GM12878 (cell line): ENCODE measurements around the gene ATP1B1. TPM values are rescaled to one million over a fixed set of nuclear protein-coding genes. Genes with fewer than 3 reads are reported as not detected.

Experiments
- ATAC-seq: fragments of 200-7000 bp; cut with Tn5 transposase; 3 replicates; pipeline ENCODE4 v1.9.1; 2020; ENCODE audit warnings: mild to moderate bottlenecking, moderate library complexity
- BruUV-seq: library from RNA; stranded (reverse); fragments of 400-500 nt; replicated peaks from 2 replicates; lab custom pipeline; 2021; lab: Mats Ljungman, UMichigan
- CTCF ChIA-PET: fragments of 300-600 bp; sonication (Branson Sonifier 250); formaldehyde crosslinking; extraction: SDS; loops from one replicate; lab custom pipeline; 2021; ENCODE audit warnings: inconsistent platforms; lab: Yijun Ruan, JAX
- POLR2A ChIA-PET: fragments of 350-600 bp; formaldehyde crosslinking; extraction: SDS; loops from one replicate; lab custom pipeline; 2021; ENCODE audit warnings: inconsistent platforms; lab: Charles Lee
- RAD21 ChIA-PET: fragments of 300-600 bp; sonication (Branson Sonifier 250); formaldehyde crosslinking; loops from one replicate; lab custom pipeline; 2023; ENCODE audit warnings: antibody characterized with exemption; ENCODE audit not compliant: unreplicated experiment; lab: Charles Lee
- SMC1A ChIA-PET: fragments of 300-600 bp; sonication (Branson Sonifier 250); formaldehyde crosslinking; loops from one replicate; lab custom pipeline; 2023; ENCODE audit not compliant: unreplicated experiment, uncharacterized antibody; lab: Charles Lee
- DNase-seq: peaks from one replicate; pipeline ENCODE4 v3.0.0-alpha.2; 2011; ENCODE audit warnings: low read depth, low spot score
- FAIRE-seq: peaks from 3 replicates; lab custom pipeline; 2011; peaks lifted over from hg19 to GRCh38; lab: Jason Lieb, UNC
- H2AFZ ChIP-seq: 2 replicates; pipeline ENCODE4 v1.6.0; 2011; ENCODE audit warnings: low read depth, low read length, control low read depth; ENCODE audit not compliant: control insufficient read depth
- H3K27ac ChIP-seq: 2 replicates; pipeline ENCODE4 v1.5.1; 2011; ENCODE audit warnings: control low read depth; ENCODE audit not compliant: control insufficient read depth, insufficient read depth
- H3K27me3 ChIP-seq, 2 experiments: replicated peaks in 1 of 2; 2 replicates each; pipeline versions ENCODE4 v1.6.0 to v1.6.1; 2011; ENCODE audit warnings: low read length in 1 of 2; ENCODE audit not compliant: control insufficient read depth in 2 of 2, insufficient read depth in 2 of 2
- H3K36me3 ChIP-seq, 2 experiments: 2 replicates each; pipeline ENCODE4 v1.5.1; 2011; ENCODE audit warnings: low read length in 1 of 2; ENCODE audit not compliant: control insufficient read depth in 2 of 2, insufficient read depth in 2 of 2
- H3K4me1 ChIP-seq: 2 replicates; pipeline ENCODE4 v1.6.1; 2011; ENCODE audit warnings: mild to moderate bottlenecking, low read length, moderate library complexity, mixed read lengths; ENCODE audit not compliant: control insufficient read depth, insufficient read depth
- H3K4me2 ChIP-seq: 2 replicates; pipeline ENCODE4 v1.6.0; 2011; ENCODE audit warnings: control low read depth; ENCODE audit not compliant: control insufficient read depth, insufficient read depth
- H3K4me3 ChIP-seq: fragments of 200-600 bp; sonication (generic); 2 replicates; pipeline ENCODE4 v1.5.1; 2016
- H3K79me2 ChIP-seq: 2 replicates; pipeline ENCODE4 v1.6.0; 2011; ENCODE audit warnings: low read length; ENCODE audit not compliant: control insufficient read depth, insufficient read depth
- H3K9ac ChIP-seq: 2 replicates; pipeline ENCODE4 v1.8.0; 2011; ENCODE audit warnings: low read length, control low read depth, mixed read lengths; ENCODE audit not compliant: control insufficient read depth, insufficient read depth
- H3K9me3 ChIP-seq: replicated peaks from 3 replicates; pipeline ENCODE4 v1.5.1; 2011; ENCODE audit warnings: mild to moderate bottlenecking, low read length; ENCODE audit not compliant: control insufficient read depth, insufficient read depth
- H4K20me1 ChIP-seq: 2 replicates; pipeline ENCODE4 v1.6.0; 2011; ENCODE audit not compliant: control insufficient read depth, insufficient read depth
- BMI1 ChIP-seq: fragments of 450-650 bp; IDR thresholded peaks from 2 replicates; pipeline ENCODE4 v1.6.1; 2016; ENCODE audit warnings: mild to moderate bottlenecking, moderate library complexity, borderline replicate concordance
- CBX5 ChIP-seq: sonication (generic); IDR thresholded peaks from 2 replicates; pipeline ENCODE4 v1.6.1; 2016; ENCODE audit warnings: low read depth, moderate library complexity, mild to moderate bottlenecking, inconsistent platforms
- FOXM1 ChIP-seq: IDR thresholded peaks from 2 replicates; pipeline ENCODE4 v1.6.1; 2012; ENCODE audit warnings: low read depth, mild to moderate bottlenecking, inconsistent platforms, low read length, moderate library complexity
- KAT2A ChIP-seq: conservative IDR thresholded peaks from 2 replicates; pipeline ENCODE4 v1.6.1; 2011; ENCODE audit warnings: low read depth, low read length; ENCODE audit not compliant: control insufficient read depth
- MTA2 ChIP-seq: fragments of 450-650 bp; IDR thresholded peaks from 2 replicates; pipeline ENCODE4 v1.6.1; 2016; ENCODE audit warnings: low read depth, mild to moderate bottlenecking, moderate library complexity
- NBN ChIP-seq: fragments of 450-650 bp; IDR thresholded peaks from 2 replicates; pipeline ENCODE4 v1.6.1; 2016
- NFXL1 ChIP-seq: fragments of 450-650 bp; IDR thresholded peaks from 2 replicates; pipeline ENCODE4 v1.6.1; 2017; ENCODE audit warnings: antibody characterized with exemption, mild to moderate bottlenecking, borderline replicate concordance
- NR2C1 ChIP-seq: fragments of 450-650 bp; IDR thresholded peaks from 2 replicates; pipeline ENCODE4 v1.6.1; 2017; ENCODE audit warnings: antibody characterized with exemption, mild to moderate bottlenecking, moderate library complexity
- NR2F1 ChIP-seq: fragments of 450-650 bp; conservative IDR thresholded peaks from 2 replicates; pipeline ENCODE4 v1.6.1; 2017; ENCODE audit warnings: mild to moderate bottlenecking
- POLR2AphosphoS2 ChIP-seq: IDR thresholded peaks from 2 replicates; pipeline ENCODE4 v1.6.1; 2011; ENCODE audit warnings: low read depth, mild to moderate bottlenecking, low read length, improper control_type of control experiment, moderate library complexity
- POLR2AphosphoS5 ChIP-seq: IDR thresholded peaks from 2 replicates; pipeline ENCODE4 v1.6.1; 2011; ENCODE audit warnings: mild to moderate bottlenecking, low read length, inconsistent platforms
- SMAD1 ChIP-seq: fragments of 450-650 bp; IDR thresholded peaks from 2 replicates; pipeline ENCODE4 v1.6.1; 2018; ENCODE audit warnings: mild to moderate bottlenecking, low read depth; ENCODE audit not compliant: partially characterized antibody
- STAT3 ChIP-seq: IDR thresholded peaks from 2 replicates; pipeline ENCODE4 v1.6.1; 2011; ENCODE audit warnings: low read depth, low read length, improper control_type of control experiment
- SUZ12 ChIP-seq: fragments of 200-600 bp; sonication (generic); IDR thresholded peaks from one replicate; pipeline ENCODE4 v1.6.1; 2018; ENCODE audit warnings: antibody characterized with exemption, mild to moderate bottlenecking; ENCODE audit not compliant: unreplicated experiment
- YBX1 ChIP-seq: fragments of 450-650 bp; IDR thresholded peaks from 2 replicates; pipeline ENCODE4 v1.6.1; 2016; ENCODE audit warnings: antibody characterized with exemption
- ZNF217 ChIP-seq: fragments of 450-650 bp; IDR thresholded peaks from 2 replicates; pipeline ENCODE4 v1.6.1; 2017; ENCODE audit warnings: antibody characterized with exemption, mild to moderate bottlenecking
- WGBS: methylation state at CpG from one replicate; pipeline ENCODE4 v1.1.6; 2016; ENCODE audit warnings: low lambda C conversion rate; ENCODE audit not compliant: insufficient replicate concordance, insufficient coverage; ENCODE audit errors: missing lambda C conversion rate; 5-methylcytosine and 5-hydroxymethylcytosine counted together
- in situ Hi-C: fragments of 300-500 bp; cut with MboI; formaldehyde crosslinking; loops from 9 replicates; pipeline ENCODE4 v1.14.3; 2018; ENCODE audit warnings: mixed read lengths
- intact Hi-C: fragments of 100-400 bp; cut with micrococcal nuclease; formaldehyde crosslinking; loops from one replicate; pipeline ENCODE4 v1.14.2; 2022; ENCODE audit not compliant: unreplicated experiment
- polyA plus RNA-seq, 11 experiments: library from polyadenylated mRNA; depleted of rRNA in 4 of 11; unstranded in 6 of 11; stranded (reverse) in 5 of 11; fragments of >200 nt; fragmentation: Nextera tagmentation in 4 of 11; fragmentation: Illumina TruSeq in 1 of 11; extraction: Ambion mirVana in 4 of 11; extraction: Trizol in 1 of 11; gene quantifications; 1 replicate in 1 of 11; 2 replicates in 10 of 11; pipeline versions ENCODE4 v1.2.1 to v1.2.3, GENCODE V29; 2011 to 2016; ENCODE audit warnings: inconsistent platforms in 2 of 11, missing spikeins in 2 of 11, low read depth in 1 of 11
- total RNA-seq, 4 experiments: library from RNA; depleted of rRNA in 3 of 4; stranded (reverse); fragments of >200 nt in 3 of 4; fragmentation: Illumina TruSeq in 1 of 4; extraction: Trizol in 1 of 4; gene quantifications; 2 replicates each; pipeline versions ENCODE4 v1.2.1 to v1.2.3, GENCODE V29; 2013 to 2021
- TF ChIP-seq, protein P1 (sequence below): fragments of 450-650 bp; IDR thresholded peaks from 2 replicates; pipeline ENCODE4 v1.6.1; 2016; ENCODE audit warnings: mild to moderate bottlenecking
- TF ChIP-seq, protein P2 (sequence below): IDR thresholded peaks from 2 replicates; pipeline ENCODE4 v1.6.1; 2011; ENCODE audit warnings: borderline replicate concordance, low read depth, mild to moderate bottlenecking, moderate library complexity, low read length; ENCODE audit not compliant: insufficient read depth, poor library complexity, severe bottlenecking

ATP1B1 gene
- total and polyA plus RNA-seq, 10 of the 15 experiments (the other 5 are each of a cell fraction or from before 2014, with no cell fraction given), result 0.84 to 14.0 (median 1.4) TPM

DNA sequence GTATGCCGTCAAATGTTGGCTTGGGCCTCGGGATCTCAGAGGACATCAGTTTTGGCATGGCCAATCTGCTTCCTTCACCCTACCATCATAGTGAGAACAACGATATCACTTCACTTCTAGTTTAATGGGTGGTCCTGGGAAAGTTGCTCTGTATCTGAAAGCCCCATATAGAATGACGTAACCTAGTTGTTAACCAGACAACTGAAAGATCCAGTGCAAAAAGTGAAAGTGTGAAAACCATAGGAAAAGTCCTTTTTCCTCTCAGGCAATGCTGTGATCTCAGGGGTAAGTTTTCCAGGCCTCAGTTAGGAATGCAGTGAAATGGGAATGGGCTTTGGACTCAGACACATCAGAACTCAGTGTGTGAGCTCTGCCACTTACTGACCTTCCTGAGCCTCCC lies 18.6 kb upstream of the ATP1B1 start:
- H3K9me3 ChIP-seq, result no peaks in the 10 kb centered on the region
- DNase-seq (no peak), FAIRE-seq (no peak), ATAC-seq (no peak)
- no peak overlapping the region for H3K9ac ChIP-seq
- no peak overlapping the region for H3K4me2 ChIP-seq
- H2AFZ ChIP-seq, result no peak overlapping the region
- SMC1A ChIA-PET, result interaction anchor here (0.9 to 17.5 kb wide), 9 partner anchors 10 to 46 kb away, joined by 3 to 188 read pairs (median 5); partner anchors contain the start of gene ATP1B1
- H3K4me1 ChIP-seq, result peaks cover 20% of the 10 kb centered on the region
- no peaks in the 10 kb centered on the region for H3K36me3 ChIP-seq
- intact Hi-C loops (no loop called here), in situ Hi-C loops (no loop called here)
- CTCF ChIA-PET, result interaction anchor here (0.8 to 1.6 kb wide), 3 partner anchors 8 to 24 kb away, joined by 4 to 7 read pairs (median 5); no protein-coding TSS in a partner anchor
- POLR2A ChIA-PET, result interaction anchor here (0.6 to 1.2 kb wide), 3 partner anchors 16 to 176 kb away, joined by 3 to 5 read pairs (median 3); no protein-coding TSS in a partner anchor
- no peaks in the 10 kb centered on the region for H3K27me3 ChIP-seq
- RAD21 ChIA-PET, result interaction anchor here (9.8 kb wide), 1 partner anchor 41 kb away, joined by 109 read pairs; no protein-coding TSS in a partner anchor
- TF ChIP-seq NR2F1, result no peak
- no peak for TF ChIP-seq CBX5
- TF ChIP-seq ZNF217, result no peak
- TF ChIP-seq NR2C1, result no peak
- no peak for TF ChIP-seq NBN
- TF ChIP-seq POLR2AphosphoS2, result no peak
- no peak for TF ChIP-seq SUZ12
- TF ChIP-seq YBX1, result no peak
- TF ChIP-seq, protein P1, sequence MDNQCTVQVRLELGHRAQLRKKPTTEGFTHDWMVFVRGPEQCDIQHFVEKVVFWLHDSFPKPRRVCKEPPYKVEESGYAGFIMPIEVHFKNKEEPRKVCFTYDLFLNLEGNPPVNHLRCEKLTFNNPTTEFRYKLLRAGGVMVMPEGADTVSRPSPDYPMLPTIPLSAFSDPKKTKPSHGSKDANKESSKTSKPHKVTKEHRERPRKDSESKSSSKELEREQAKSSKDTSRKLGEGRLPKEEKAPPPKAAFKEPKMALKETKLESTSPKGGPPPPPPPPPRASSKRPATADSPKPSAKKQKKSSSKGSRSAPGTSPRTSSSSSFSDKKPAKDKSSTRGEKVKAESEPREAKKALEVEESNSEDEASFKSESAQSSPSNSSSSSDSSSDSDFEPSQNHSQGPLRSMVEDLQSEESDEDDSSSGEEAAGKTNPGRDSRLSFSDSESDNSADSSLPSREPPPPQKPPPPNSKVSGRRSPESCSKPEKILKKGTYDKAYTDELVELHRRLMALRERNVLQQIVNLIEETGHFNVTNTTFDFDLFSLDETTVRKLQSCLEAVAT, result no peak
- TF ChIP-seq FOXM1, result no peak
- TF ChIP-seq STAT3, result no peak
- TF ChIP-seq POLR2AphosphoS5, result no peak
- no peak for TF ChIP-seq BMI1
- TF ChIP-seq KAT2A, result no peak
- no peak for TF ChIP-seq NFXL1
- TF ChIP-seq SMAD1, result no peak
- no peak for TF ChIP-seq MTA2
- TF ChIP-seq, protein P2, sequence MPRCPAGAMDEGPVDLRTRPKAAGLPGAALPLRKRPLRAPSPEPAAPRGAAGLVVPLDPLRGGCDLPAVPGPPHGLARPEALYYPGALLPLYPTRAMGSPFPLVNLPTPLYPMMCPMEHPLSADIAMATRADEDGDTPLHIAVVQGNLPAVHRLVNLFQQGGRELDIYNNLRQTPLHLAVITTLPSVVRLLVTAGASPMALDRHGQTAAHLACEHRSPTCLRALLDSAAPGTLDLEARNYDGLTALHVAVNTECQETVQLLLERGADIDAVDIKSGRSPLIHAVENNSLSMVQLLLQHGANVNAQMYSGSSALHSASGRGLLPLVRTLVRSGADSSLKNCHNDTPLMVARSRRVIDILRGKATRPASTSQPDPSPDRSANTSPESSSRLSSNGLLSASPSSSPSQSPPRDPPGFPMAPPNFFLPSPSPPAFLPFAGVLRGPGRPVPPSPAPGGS, result no peak
- no peak overlapping the region for H3K4me3 ChIP-seq
- 72% methylated on average over 4 of the region's 4 CpGs for WGBS
- H3K27ac ChIP-seq, result no peak overlapping the region
- no peaks in the 10 kb centered on the region for H3K79me2 ChIP-seq
- no TSS peak for BruUV-seq
- no peaks in the 10 kb centered on the region for H4K20me1 ChIP-seq
